Activated CD4-positive, alpha-beta T cell treated with anti-CD3 and anti-CD28 coated beads, Interleukin-2, amount 10 ng/mL, durations not matched to agents 24 days and 14 days (primary cell): ENCODE measurements around the gene DCTN1. TPM values are rescaled to one million over a fixed set of nuclear protein-coding genes. Genes with fewer than 3 reads are reported as not detected.
A peak's percentile ranks its signal among the peaks of the same experiment; 100 is the strongest.

Source experiments
- DNase-seq: peaks from one replicate; pipeline ENCODE4 v3.0.0; 2022
- H3K27ac Mint-ChIP-seq: one replicate; pipeline ENCODE4 v1.8.0; 2022; ENCODE audit warnings: mild to moderate bottlenecking, mixed read lengths
- H3K27me3 Mint-ChIP-seq: one replicate; pipeline ENCODE4 v1.8.0; 2022; ENCODE audit warnings: mixed read lengths
- H3K36me3 Mint-ChIP-seq: one replicate; pipeline ENCODE4 v1.8.0; 2022; ENCODE audit warnings: low read depth, mild to moderate bottlenecking, mixed read lengths
- H3K4me1 Mint-ChIP-seq: one replicate; pipeline ENCODE4 v1.8.0; 2021; ENCODE audit warnings: mixed read lengths
- H3K4me3 Mint-ChIP-seq: one replicate; pipeline ENCODE4 v1.8.0; 2022; ENCODE audit warnings: mild to moderate bottlenecking, moderate library complexity, mixed read lengths
- H3K9me3 Mint-ChIP-seq: one replicate; pipeline ENCODE4 v1.8.0; 2021; ENCODE audit warnings: mixed read lengths
- intact Hi-C: fragments of 100-400 bp; cut with micrococcal nuclease; formaldehyde crosslinking; loops from one replicate; pipeline ENCODE4 v1.15.1; 2023
- total RNA-seq: library from RNA; stranded (reverse); gene quantifications from 2 replicates; pipeline ENCODE4 v1.2.3, GENCODE V29; 2022

DCTN1 gene
- total RNA-seq, 1 donor from 2014 or later, result 87.2 TPM

DNA sequence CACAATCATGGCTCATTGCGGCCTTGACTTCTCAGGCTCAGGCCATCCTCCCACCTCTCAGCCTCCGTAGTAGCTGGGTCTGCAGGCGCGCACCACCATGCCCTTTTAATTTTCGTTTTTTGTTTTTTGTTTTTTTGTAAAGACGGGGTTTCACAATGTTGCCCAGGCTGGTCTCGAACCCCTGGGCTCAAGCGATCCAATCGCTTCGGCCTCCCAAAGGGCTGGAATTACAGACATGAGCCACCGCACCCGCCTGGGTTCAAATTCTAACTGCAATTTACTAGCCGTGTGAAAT, 12.3 kb upstream of the DCTN1 start:
- Mint-ChIP-seq H3K4me1 (peaks cover 8% of the 10 kb centered on the region), H3K27me3 (peaks cover 10% of the 10 kb centered on the region), H3K9me3 (no peaks in the 10 kb centered on the region), H3K4me3 (no peak overlapping the region), H3K36me3 (no peaks in the 10 kb centered on the region), H3K27ac (peak overlapping the region; percentile 28)
- DNase-seq, result no peak
- intact Hi-C loops, result loop anchor here (1.0 to 5.0 kb wide), 6 partner anchors 29 to 215 kb away; partner anchors contain the start of genes C2orf81, MOB1A and WDR54

DNA sequence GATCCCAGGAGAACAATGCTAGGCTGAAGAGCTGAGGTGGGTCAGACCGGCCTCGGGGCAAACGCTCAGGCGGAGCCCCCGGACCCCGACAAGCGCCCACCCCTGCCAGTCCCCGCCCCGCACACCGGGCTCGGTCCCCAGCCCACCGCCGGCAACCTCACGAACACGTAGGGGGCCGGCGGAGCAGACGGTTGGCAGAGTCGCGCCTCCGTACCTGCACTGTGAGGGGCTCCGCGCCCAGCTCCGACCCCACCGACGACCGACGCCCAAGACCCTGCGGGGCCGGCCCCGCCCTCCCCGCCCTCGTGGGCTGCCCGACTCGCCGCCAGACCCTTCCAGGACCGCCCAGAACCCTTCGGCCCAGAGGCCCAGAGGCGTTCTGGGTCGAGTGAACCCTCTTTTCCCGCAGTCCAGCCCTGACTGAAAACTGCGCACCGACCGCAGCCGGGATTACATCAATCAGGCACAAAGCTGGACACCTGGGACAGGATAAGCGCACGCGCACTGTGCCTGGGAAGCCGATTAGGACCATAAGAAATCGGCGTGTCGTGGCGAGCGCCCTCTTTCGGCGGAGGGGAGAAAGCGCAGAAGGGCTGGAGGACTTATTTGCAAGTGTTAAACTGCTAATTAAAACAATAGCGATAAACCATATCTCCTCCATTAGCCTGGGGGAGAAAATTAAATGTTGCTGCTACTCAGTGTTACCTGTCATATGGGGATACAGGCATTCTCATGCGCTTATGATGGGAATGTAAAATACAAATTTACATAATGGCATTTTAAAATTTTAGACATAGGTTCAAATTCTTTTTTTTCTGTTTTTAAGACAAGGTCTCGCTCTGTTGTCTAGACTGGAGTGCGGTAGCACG, 11.7 kb upstream of the DCTN1 start:
- Mint-ChIP-seq H3K27ac (peak overlapping the region; percentile 98), H3K4me1 (peaks cover 8% of the 10 kb centered on the region), H3K4me3 (peak overlapping the region; percentile 93), H3K27me3 (peaks cover 10% of the 10 kb centered on the region), H3K9me3 (no peaks in the 10 kb centered on the region), H3K36me3 (no peaks in the 10 kb centered on the region)
- peak; percentile 98 for DNase-seq
- intact Hi-C loops, result loop anchor here (1.0 to 5.0 kb wide), 6 partner anchors 29 to 215 kb away; partner anchors contain the start of genes C2orf81, MOB1A and WDR54

DNA sequence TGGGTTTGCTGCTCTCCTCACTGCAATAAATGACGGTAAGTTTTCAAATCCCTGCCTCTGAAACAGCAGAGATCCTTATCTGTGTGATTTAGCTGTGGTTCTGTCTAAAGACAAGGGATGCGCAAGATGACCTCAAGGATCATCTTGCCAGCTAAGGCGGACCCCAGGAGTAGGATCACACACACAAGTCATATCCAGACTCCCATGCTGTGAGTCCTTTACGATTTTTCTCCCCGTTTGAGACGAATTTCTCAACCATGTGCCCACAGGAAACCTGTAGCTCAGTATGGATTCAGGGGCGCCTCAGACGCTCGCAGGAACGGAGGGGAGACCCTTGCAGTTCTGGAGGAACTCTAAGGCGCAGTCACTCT, 11.1 kb upstream of the DCTN1 start:
- intact Hi-C loops, result loop anchor here (5.0 kb wide), 3 partner anchors 54 to 214 kb away; partner anchors contain the start of gene MOB1A
- H3K4me3 Mint-ChIP-seq, result peak overlapping the region; percentile 93
- peak overlapping the region; percentile 83 for H3K27ac Mint-ChIP-seq
- peaks cover 8% of the 10 kb centered on the region for H3K4me1 Mint-ChIP-seq
- DNase-seq, result no peak
- H3K9me3 Mint-ChIP-seq, result no peaks in the 10 kb centered on the region
- H3K27me3 Mint-ChIP-seq, result peaks cover 10% of the 10 kb centered on the region
- no peaks in the 10 kb centered on the region for H3K36me3 Mint-ChIP-seq

DNA sequence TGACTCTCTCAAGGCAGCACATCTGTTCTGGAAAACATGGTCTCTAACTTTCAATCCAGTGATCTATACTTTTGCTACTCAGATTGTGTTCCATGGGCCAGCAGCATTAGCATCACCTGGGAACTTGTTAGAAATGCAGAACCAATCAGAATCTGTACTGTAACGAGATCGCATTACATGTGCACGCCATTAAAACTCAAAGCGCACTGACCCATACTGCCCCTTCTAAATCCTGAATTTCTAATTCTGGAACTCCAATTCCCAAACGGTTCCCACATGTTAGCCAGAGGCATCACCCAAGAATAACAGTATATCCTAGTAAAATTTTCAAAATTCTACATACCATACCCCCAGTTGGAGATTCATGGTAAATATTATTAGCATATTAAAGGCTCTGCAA, 10.5 kb upstream of the DCTN1 start:
- Mint-ChIP-seq H3K27ac (no peak overlapping the region), H3K9me3 (no peaks in the 10 kb centered on the region), H3K36me3 (no peaks in the 10 kb centered on the region), H3K27me3 (peaks cover 10% of the 10 kb centered on the region), H3K4me3 (peak overlapping the region; percentile 93), H3K4me1 (peaks cover 8% of the 10 kb centered on the region)
- intact Hi-C loops, result loop anchor here (5.0 kb wide), 3 partner anchors 53 to 213 kb away; partner anchors contain the start of gene MOB1A
- DNase-seq, result no peak

DNA sequence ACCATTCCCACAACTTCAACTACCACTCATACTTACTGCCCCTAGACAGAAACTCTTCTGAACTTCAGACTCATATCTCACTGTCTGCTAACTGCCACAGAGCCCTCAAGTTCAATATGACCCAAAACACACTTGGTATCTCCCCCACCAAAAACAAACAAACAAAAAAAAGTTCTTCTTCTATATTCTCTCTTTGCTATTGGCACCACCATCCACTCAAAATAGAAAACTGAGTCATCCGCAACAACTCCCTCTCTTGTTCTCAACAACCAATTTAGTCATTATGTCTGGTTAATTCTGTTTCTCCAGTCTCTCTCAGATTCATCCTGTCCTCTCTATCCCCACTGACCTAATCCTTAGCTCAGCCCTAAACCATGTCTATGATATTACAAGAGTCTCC, 7.2 kb upstream of the DCTN1 start:
- Mint-ChIP-seq H3K4me3 (no peak overlapping the region), H3K27me3 (no peaks in the 10 kb centered on the region), H3K4me1 (peaks cover 8% of the 10 kb centered on the region), H3K9me3 (no peaks in the 10 kb centered on the region), H3K36me3 (no peaks in the 10 kb centered on the region), H3K27ac (no peak overlapping the region)
- no peak for DNase-seq
- intact Hi-C loops, result no loop called here

DNA sequence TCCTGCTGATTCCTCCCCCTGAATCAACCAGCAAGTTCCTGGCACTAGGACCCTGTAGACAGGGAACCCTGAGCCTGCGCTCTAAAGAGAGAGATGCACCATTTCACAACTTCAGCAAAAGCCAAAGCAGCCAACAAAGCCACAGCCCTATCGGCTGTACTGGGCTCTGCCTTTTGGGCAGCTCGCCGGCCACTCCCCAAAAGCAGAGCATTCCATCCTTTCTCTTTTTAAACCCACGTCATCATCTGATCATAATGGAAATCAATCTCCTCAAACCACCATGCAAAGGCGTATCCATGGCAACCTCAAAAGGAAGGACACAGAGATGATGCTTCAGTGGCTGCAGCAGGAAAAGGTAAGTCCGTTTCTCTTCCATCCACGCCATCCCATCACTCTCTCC, 5.3 kb upstream of the DCTN1 start:
- intact Hi-C loops, result no loop called here
- no peak overlapping the region for H3K4me3 Mint-ChIP-seq
- H3K9me3 Mint-ChIP-seq, result no peaks in the 10 kb centered on the region

DNA sequence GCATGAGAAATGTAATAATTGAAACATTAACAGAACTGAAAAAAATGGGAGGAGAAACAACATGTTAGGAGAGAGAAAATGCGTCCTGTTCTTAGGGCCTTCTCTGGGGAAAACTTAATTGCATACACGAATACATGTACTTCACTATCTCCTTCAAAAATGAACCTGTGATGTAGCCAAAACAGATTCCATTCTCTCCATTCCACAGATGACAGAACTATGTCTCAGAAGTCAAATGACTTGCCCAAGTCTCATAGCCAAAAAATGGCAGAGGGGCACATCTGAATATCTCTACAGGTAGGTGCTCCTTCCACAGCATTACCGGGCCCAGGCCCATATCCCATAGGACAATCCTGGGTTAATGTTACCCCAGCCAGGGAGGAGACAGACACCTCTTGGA, 3.9 kb upstream of the DCTN1 start:
- H3K36me3 Mint-ChIP-seq, result peaks cover 2% of the 10 kb centered on the region
- intact Hi-C loops, result no loop called here
- H3K27ac Mint-ChIP-seq, result no peak overlapping the region
- DNase-seq, result no peak
- peaks cover 15% of the 10 kb centered on the region for H3K4me1 Mint-ChIP-seq
- no peaks in the 10 kb centered on the region for H3K9me3 Mint-ChIP-seq
- no peak overlapping the region for H3K4me3 Mint-ChIP-seq
- H3K27me3 Mint-ChIP-seq, result no peaks in the 10 kb centered on the region

More for the DNA sequence above, 5.3 kb upstream of the DCTN1 start:
- Mint-ChIP-seq H3K36me3 (peaks cover 2% of the 10 kb centered on the region), H3K27me3 (no peaks in the 10 kb centered on the region), H3K27ac (no peak overlapping the region), H3K4me1 (peaks cover 9% of the 10 kb centered on the region)
- DNase-seq, result no peak

DNA sequence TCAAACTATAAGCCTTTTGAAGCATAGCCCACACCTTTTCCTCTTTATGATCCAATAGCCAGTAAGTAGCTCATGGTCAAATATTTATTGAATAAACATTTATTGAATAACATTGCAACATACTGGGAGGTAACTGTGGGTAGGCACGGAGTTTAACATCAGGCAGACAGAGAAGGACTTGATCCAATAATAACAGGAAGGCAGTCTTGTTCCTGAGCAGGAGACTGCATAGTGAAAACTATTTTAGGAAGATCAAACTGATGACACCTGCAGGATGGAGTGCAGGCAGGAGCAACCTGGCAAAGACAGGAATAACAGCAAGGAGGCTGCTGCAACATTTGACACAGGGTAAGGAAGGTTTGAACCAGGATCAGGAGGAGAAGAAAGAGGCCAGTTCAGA, 3.1 kb upstream of the DCTN1 start:
- H3K4me3 Mint-ChIP-seq, result no peak overlapping the region

DNA sequence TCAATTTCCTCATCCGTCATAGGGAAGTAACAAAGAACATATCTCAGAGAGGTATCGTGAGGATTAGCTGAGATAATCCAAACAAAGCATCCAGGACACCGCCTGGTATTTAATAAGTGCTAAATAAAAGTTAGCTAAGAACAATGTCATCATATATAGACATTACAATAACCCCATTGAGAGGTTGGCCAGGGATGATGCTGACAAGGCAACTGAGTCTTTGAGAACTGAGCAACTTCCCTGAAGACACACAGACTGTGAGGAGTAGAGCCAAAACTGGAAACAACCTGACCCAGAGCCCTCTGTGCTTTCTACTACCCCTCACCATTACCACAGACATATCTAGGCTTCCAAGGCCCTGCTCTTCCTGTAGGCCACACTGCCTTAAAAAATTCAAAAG, 1.6 kb upstream of the DCTN1 start:
- DNase-seq, result no peak
- intact Hi-C loops, result no loop called here
- Mint-ChIP-seq H3K4me1 (peaks cover 15% of the 10 kb centered on the region), H3K9me3 (no peaks in the 10 kb centered on the region), H3K27ac (no peak overlapping the region), H3K36me3 (peaks cover 10% of the 10 kb centered on the region), H3K4me3 (no peak overlapping the region), H3K27me3 (no peaks in the 10 kb centered on the region)

More for the DNA sequence above, 3.1 kb upstream of the DCTN1 start:
- H3K4me1 Mint-ChIP-seq, result peaks cover 15% of the 10 kb centered on the region
- no peak for DNase-seq
- no peak overlapping the region for H3K27ac Mint-ChIP-seq
- H3K9me3 Mint-ChIP-seq, result no peaks in the 10 kb centered on the region
- intact Hi-C loops, result no loop called here
- no peaks in the 10 kb centered on the region for H3K27me3 Mint-ChIP-seq
- peaks cover 2% of the 10 kb centered on the region for H3K36me3 Mint-ChIP-seq

DNA sequence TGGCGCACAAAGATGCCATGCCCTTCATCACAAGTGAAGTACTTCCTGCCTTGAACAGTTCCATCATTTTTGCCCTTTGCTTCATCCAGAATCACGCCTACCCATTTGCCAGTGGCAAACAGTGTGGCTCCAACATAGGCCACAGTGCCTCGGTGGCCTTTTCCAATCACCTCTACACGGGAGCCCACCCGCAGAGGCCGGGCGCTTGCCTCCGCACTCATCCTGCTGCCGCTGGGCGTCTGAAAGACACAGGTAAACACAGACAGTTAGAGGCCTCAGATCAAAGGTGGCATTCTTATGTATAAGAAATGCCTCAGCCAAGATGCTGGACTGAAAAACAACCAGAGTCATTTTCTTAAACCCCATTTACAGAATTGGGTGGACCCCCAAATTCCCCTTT, 2.1 kb downstream of the DCTN1 start:
- Mint-ChIP-seq H3K36me3 (peaks cover 15% of the 10 kb centered on the region), H3K27ac (no peak overlapping the region), H3K4me1 (peaks cover 20% of the 10 kb centered on the region), H3K27me3 (no peaks in the 10 kb centered on the region), H3K9me3 (no peaks in the 10 kb centered on the region), H3K4me3 (no peak overlapping the region)
- intact Hi-C loops, result no loop called here
- DNase-seq, result no peak

DNA sequence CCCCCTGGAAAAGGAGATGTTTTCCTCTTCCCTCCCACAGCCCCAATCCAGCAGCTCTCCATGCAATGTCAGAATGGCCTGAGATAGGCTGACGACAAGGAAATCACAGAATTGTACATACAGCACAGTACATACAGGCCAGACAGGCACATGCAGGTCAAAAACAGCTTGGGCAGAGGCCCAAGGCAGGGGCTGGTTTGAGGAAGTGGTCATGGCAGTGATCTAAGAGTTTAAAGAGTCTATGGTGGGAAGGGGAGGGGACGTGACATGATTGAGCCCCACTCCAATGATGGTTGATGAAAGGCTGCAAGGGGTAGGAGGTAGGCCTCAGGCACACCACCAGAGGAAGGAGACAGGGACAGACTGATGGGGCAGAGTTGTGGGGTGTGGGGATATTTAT, 4.3 kb downstream of the DCTN1 start:
- Mint-ChIP-seq H3K27ac (no peak overlapping the region), H3K36me3 (peaks cover 17% of the 10 kb centered on the region), H3K27me3 (no peaks in the 10 kb centered on the region), H3K4me1 (peaks cover 13% of the 10 kb centered on the region), H3K9me3 (no peaks in the 10 kb centered on the region), H3K4me3 (no peak overlapping the region)
- DNase-seq, result no peak
- intact Hi-C loops, result no loop called here

DNA sequence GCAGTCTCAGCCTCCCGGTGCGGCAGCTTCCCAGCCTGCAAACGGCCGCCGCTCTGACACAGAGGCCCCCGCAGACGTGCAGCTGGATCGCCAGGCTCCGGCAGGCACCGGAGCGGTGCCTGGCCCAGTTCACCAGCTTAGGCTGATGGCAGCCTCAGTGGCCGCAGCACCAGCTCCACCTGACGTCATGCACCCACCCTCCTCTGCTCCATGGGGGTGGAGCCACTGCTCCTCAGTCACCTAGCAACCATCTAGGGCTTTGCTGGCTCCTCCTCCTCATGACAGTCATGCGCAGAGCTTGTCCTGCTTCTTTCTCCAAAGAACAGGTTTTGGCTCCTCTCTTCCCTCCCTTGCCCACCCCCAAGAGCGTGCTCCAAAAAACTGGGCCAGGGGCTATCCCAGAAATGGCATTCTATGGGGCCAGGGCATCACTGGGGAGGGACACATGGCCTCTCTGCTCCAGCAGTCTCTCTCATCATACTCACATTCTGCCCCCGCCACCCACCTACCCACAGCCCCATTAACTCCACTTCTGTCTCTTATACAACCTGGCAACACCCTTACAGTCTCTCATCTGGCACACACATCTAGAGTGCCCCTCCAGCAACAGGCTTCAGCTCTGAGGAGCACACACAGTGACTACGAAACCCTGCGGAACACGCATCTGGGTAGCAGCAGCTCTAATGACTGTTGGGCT, 5.5 kb downstream of the DCTN1 start:
- peaks cover 26% of the 10 kb centered on the region for H3K36me3 Mint-ChIP-seq
- intact Hi-C loops, result no loop called here
- H3K27ac Mint-ChIP-seq, result no peak overlapping the region
- H3K27me3 Mint-ChIP-seq, result no peaks in the 10 kb centered on the region
- peaks cover 5% of the 10 kb centered on the region for H3K4me1 Mint-ChIP-seq
- no peak overlapping the region for H3K4me3 Mint-ChIP-seq
- no peak for DNase-seq
- H3K9me3 Mint-ChIP-seq, result no peaks in the 10 kb centered on the region

DNA sequence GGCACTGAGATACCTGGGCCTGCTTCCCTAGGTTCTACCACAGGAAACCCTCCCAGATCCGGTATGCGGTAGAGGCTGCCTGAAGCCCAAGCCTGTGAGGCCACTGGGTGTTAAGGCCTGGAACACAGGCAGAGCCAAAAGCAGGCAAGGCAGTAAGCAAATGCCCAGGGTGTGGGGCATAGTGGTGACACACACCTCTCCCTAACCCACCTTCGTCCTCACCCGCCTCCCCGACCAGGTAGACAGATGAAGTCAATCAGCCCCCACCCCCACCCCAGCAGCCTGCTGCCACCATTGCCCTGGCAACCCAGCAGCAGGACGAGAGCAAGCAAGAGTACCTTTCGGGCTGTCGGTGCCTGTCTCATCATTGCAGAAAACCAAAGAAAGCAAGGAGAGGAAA, 6.1 kb downstream of the DCTN1 start:
- Mint-ChIP-seq H3K4me1 (peaks cover 5% of the 10 kb centered on the region), H3K27ac (no peak overlapping the region), H3K36me3 (peaks cover 30% of the 10 kb centered on the region), H3K4me3 (no peak overlapping the region), H3K9me3 (no peaks in the 10 kb centered on the region), H3K27me3 (no peaks in the 10 kb centered on the region)
- no peak for DNase-seq
- intact Hi-C loops, result no loop called here

DNA sequence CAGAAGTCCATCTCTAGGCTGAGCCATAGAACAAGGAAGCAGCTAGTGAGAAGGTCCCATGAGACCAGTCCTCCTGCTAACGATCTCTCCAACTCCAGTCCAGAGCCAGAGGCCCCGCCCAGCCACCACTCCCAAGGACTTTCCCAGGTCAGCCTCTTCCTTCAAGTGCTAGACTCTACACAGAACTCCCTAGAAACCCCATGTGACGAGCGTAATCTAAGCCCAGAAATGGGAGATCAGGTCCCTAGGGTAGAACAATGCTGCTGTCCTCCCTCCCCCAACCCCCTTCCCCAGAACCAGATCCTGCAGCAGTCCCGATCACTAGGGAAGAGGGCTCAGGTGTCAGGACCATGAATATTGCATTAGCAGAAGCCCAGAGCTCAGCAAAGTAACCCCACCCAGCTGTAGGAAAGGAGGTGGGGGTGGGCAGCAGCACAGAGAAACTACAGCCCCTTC, 6.9 kb downstream of the DCTN1 start:
- Mint-ChIP-seq H3K4me1 (peaks cover 5% of the 10 kb centered on the region), H3K27me3 (no peaks in the 10 kb centered on the region), H3K9me3 (no peaks in the 10 kb centered on the region), H3K27ac (no peak overlapping the region), H3K36me3 (peaks cover 35% of the 10 kb centered on the region), H3K4me3 (no peak overlapping the region)
- DNase-seq, result no peak
- intact Hi-C loops, result no loop called here
